Activated naive CD4-positive, alpha-beta T cell treated with anti-CD3 and anti-CD28 coated beads, Interleukin-2, amount 10 ng/mL, durations not matched to agents 5 hours and 36 hours (primary cell): ENCODE measurements around the gene ENAM. TPM values are rescaled to one million over a fixed set of nuclear protein-coding genes. Genes with fewer than 3 reads are reported as not detected.

Source experiments
- total RNA-seq, 2 experiments: library from RNA; stranded (reverse); gene quantifications; one replicate each; pipeline ENCODE4 v1.2.3, GENCODE V29; 2021

ENAM gene, protein sequence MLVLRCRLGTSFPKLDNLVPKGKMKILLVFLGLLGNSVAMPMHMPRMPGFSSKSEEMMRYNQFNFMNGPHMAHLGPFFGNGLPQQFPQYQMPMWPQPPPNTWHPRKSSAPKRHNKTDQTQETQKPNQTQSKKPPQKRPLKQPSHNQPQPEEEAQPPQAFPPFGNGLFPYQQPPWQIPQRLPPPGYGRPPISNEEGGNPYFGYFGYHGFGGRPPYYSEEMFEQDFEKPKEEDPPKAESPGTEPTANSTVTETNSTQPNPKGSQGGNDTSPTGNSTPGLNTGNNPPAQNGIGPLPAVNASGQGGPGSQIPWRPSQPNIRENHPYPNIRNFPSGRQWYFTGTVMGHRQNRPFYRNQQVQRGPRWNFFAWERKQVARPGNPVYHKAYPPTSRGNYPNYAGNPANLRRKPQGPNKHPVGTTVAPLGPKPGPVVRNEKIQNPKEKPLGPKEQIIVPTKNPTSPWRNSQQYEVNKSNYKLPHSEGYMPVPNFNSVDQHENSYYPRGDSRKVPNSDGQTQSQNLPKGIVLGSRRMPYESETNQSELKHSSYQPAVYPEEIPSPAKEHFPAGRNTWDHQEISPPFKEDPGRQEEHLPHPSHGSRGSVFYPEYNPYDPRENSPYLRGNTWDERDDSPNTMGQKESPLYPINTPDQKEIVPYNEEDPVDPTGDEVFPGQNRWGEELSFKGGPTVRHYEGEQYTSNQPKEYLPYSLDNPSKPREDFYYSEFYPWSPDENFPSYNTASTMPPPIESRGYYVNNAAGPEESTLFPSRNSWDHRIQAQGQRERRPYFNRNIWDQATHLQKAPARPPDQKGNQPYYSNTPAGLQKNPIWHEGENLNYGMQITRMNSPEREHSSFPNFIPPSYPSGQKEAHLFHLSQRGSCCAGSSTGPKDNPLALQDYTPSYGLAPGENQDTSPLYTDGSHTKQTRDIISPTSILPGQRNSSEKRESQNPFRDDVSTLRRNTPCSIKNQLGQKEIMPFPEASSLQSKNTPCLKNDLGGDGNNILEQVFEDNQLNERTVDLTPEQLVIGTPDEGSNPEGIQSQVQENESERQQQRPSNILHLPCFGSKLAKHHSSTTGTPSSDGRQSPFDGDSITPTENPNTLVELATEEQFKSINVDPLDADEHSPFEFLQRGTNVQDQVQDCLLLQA
- 1 to 10 TPM in 1 of 2 experiments, under 1 TPM in 1; 0.76 to 1.2 TPM for total RNA-seq

DNA sequence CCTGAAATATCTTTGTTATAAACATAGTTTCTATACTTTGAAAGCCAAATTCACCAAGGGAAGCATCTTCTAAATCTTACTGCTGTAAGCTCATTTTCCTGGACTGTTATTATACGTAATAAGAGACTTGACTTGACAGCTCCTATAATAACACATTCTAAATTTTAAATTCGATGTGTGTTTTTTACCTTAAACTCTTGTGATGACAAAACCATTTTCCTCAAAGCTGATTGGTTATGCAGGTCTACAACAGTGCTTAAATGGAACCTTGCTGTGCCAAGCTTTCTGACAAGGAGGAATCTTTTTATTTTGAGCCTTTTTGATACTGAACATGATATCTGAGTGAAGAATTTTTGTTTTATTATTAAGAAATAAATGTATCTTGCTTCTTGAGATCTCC lies at the start of gene ENAM:
ENAM (plus strand) TSS at position 301 of the 400 bp plus-strand sequence. CDS start 757 bp downstream, outside the sequence.

DNA sequence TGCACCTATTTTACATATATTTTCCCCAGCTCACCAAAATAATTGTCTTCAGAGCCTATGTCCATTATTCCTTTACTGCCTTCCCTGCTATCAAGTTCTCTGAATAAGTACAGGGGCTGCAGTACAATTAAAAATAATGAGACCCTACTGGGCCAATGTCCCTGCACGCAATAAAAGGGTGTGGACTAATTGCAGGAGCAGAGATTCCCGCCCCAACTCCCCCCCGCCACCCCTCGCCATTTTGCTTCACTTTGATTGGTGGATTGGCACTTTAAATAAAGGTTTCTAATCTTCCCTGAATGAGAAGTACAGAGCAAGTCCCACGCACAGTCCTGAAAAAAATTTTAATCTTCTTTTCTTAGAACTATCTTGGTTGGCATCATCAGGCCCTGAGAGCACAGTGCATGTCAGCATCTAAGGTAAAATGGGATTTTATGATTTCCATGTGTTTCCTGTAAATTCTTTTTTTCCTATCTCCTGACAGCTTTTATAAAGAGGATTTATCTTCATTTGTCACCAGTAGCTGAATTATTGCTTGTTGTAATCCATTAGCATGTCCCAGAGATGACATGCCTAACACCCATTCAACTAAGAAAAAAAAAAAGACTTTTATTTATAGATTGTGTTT lies 36.5 kb upstream of the ENAM start, which contains the start of gene AMBN:
AMBN (plus strand) TSS at position 302 of the 628 bp plus-strand sequence; CDS start at position 405, 103 bp downstream.

GRCh38 chr4:70666369-70666768 lies 37.8 kb downstream of the ENAM start, which contains the start of gene JCHAIN:
Gene JCHAIN, minus strand, starts transcription at chr4:70666508. Its CDS starts 18 bp downstream, at chr4:70666490.

DNA sequence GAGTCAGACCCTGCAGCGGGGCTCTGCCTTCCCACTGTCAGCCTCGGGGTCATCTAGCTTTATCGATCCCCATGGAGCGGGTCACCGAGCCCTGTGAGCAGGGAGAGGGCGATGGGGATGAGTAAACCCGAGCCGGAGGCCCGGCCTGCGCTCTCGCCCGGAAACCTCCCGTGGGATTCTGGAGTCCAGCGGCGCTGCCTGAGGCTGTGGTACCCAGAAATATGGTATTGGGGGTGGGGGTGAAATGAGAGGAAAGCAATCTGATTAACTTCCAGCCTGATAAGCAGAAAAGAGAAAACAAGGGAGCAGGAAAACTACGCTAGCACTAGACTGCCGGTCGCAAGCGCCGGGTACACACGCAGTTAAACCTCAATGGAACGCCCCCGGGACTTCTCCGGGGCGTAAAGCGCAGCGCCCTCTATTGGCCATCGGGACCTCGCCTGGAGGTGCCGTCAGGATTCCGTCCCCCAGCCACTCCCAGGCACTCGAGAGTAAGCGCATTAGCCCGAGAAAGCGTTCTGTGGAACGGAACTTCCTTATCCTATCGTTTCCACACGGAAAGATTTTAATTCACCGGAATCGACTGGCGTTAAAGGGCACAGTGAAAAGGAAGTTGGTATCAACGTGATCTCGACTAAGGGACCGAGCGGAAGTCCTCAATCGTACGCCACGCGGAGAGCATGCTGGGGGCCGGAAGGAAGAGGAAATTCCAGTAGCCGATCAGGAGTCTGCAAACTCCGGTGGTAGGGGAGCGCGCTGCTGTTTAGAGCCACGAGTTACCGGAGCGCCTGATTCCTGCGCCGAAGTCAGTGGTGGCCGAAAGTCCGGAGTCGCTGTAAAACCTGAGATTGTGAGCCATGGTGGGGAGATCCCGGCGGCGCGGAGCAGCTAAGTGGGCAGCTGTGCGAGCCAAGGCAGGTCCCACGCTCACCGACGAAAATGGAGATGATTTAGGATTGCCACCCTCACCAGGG lies 59.6 kb downstream of the ENAM start, which contains the start of gene UTP3:
UTP3 (plus strand) TSS at position 712 of the 974 bp plus-strand sequence; CDS start at position 858, 146 bp downstream.

Other genes with a start within 250 kb of the ENAM start
- not detected for gene SMR3B, start 245.6 kb upstream of the ENAM start, total RNA-seq
- not detected for gene OPRPN, start 230.8 kb upstream of the ENAM start, total RNA-seq
- gene MUC7, start 156.5 kb upstream of the ENAM start, total RNA-seq: not detected
- gene AMTN, start 110.2 kb upstream of the ENAM start, total RNA-seq: not detected
- gene AMBN, start 36.5 kb upstream of the ENAM start, total RNA-seq: not detected
- under 1 TPM; 0.78 to 0.99 TPM for gene JCHAIN, start 37.8 kb downstream of the ENAM start, total RNA-seq
- 10 to 100 TPM; 49.3 to 52.1 TPM for gene UTP3, start 59.8 kb downstream of the ENAM start, total RNA-seq
- gene RUFY3, start 93.2 kb downstream of the ENAM start, total RNA-seq: 10 to 100 TPM; 38.3 to 40.9 TPM
- 10 to 100 TPM; 70.1 to 75.3 TPM for gene GRSF1, start 211.1 kb downstream of the ENAM start, total RNA-seq